Progenitor cell of endocrine pancreas (in vitro differentiated cells): ENCODE measurements around the gene GALNT2. TPM values are rescaled to one million over a fixed set of nuclear protein-coding genes. Genes with fewer than 3 reads are reported as not detected.

Source experiments
- DNase-seq: peaks from one replicate; pipeline ENCODE4 v3.0.0; 2021; ENCODE audit warnings: low spot score; ENCODE audit not compliant: unreplicated experiment
- H3K27ac Mint-ChIP-seq: 2 replicates; pipeline ENCODE4 v1.8.0; 2021; ENCODE audit warnings: mild to moderate bottlenecking, moderate library complexity, mixed read lengths
- H3K27me3 Mint-ChIP-seq: 2 replicates; pipeline ENCODE4 v1.8.0; 2021; ENCODE audit warnings: mixed read lengths
- H3K36me3 Mint-ChIP-seq: 2 replicates; pipeline ENCODE4 v1.8.0; 2022; ENCODE audit warnings: mixed read lengths; ENCODE audit not compliant: insufficient read depth
- H3K4me1 Mint-ChIP-seq: 2 replicates; pipeline ENCODE4 v1.8.0; 2021; ENCODE audit warnings: low read depth, mixed read lengths
- H3K4me3 Mint-ChIP-seq: 2 replicates; pipeline ENCODE4 v1.8.0; 2021; ENCODE audit warnings: low read depth, mild to moderate bottlenecking, moderate library complexity, mixed read lengths
- H3K9me3 Mint-ChIP-seq: 2 replicates; pipeline ENCODE4 v1.8.0; 2021; ENCODE audit warnings: low read depth, mixed read lengths
- total RNA-seq: library from RNA; stranded (reverse); gene quantifications from 2 replicates; pipeline ENCODE4 v1.2.1, GENCODE V29; 2021
- TF ChIP-seq, protein P1 (sequence below): fragments of 200-600 bp; sonication (generic); IDR thresholded peaks from one replicate; pipeline ENCODE4 v1.5.0; 2021; ENCODE audit warnings: antibody characterized with exemption, mild to moderate bottlenecking; ENCODE audit not compliant: unreplicated experiment

Gene GALNT2
- total RNA-seq, 1 donor from 2014 or later = 95.2 TPM

DNA sequence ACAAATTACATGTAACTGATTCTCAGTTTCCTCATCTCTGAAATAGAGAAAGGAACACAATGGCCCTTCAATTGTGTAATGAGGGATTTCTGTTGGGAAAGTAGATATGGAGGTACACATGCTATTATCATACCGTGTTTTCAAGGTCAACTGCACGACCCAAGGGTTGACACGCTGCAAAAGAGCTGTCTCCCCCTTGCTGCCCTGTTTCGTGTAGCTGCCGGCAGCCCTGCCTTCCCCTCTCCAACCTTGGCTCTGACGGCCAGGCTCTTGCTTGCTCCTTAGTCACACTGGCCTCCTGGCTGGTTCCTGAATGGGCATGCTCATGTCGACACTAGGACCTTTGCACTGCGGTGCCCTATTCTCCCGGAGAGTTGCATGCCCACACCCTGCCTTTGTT lies 134.4 kb downstream of the GALNT2 start:
- TF ChIP-seq, protein P1, sequence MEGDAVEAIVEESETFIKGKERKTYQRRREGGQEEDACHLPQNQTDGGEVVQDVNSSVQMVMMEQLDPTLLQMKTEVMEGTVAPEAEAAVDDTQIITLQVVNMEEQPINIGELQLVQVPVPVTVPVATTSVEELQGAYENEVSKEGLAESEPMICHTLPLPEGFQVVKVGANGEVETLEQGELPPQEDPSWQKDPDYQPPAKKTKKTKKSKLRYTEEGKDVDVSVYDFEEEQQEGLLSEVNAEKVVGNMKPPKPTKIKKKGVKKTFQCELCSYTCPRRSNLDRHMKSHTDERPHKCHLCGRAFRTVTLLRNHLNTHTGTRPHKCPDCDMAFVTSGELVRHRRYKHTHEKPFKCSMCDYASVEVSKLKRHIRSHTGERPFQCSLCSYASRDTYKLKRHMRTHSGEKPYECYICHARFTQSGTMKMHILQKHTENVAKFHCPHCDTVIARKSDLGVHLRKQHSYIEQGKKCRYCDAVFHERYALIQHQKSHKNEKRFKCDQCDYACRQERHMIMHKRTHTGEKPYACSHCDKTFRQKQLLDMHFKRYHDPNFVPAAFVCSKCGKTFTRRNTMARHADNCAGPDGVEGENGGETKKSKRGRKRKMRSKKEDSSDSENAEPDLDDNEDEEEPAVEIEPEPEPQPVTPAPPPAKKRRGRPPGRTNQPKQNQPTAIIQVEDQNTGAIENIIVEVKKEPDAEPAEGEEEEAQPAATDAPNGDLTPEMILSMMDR = no peak
- Mint-ChIP-seq H3K9me3 (no peaks in the 10 kb centered on the region), H3K27me3 (no peaks in the 10 kb centered on the region), H3K27ac (no peak overlapping the region), H3K4me1 (peaks cover 33% of the 10 kb centered on the region), H3K36me3 (peaks cover 7% of the 10 kb centered on the region), H3K4me3 (no peak overlapping the region)
- no peak for DNase-seq

DNA sequence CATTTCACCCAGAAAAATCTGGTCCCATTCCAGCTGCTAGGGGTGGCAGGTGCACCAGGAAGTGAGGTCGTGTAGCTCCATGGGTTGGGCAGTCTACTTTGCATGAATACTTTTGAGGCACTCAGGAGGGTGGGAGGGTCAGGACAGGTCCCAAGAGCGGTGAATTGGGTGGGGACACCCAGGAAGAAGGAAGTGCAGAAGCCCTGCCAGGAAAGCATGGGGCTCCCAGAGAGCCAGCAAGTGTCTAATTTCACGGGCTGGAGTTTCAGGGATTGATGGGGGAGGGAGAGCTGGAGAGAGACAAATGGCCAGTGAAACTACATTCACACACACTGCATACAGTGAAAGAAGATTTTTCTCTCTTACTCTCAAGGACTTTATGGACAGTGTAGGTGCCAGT lies 137.8 kb downstream of the GALNT2 start:
- H3K4me3 Mint-ChIP-seq = no peak overlapping the region
- H3K36me3 Mint-ChIP-seq = peaks cover 13% of the 10 kb centered on the region
- H3K4me1 Mint-ChIP-seq = peaks cover 39% of the 10 kb centered on the region
- no peaks in the 10 kb centered on the region for H3K9me3 Mint-ChIP-seq
- TF ChIP-seq, protein P1 = no peak
- H3K27me3 Mint-ChIP-seq = no peaks in the 10 kb centered on the region
- H3K27ac Mint-ChIP-seq = peak overlapping the region; percentile 59
- no peak for DNase-seq

DNA sequence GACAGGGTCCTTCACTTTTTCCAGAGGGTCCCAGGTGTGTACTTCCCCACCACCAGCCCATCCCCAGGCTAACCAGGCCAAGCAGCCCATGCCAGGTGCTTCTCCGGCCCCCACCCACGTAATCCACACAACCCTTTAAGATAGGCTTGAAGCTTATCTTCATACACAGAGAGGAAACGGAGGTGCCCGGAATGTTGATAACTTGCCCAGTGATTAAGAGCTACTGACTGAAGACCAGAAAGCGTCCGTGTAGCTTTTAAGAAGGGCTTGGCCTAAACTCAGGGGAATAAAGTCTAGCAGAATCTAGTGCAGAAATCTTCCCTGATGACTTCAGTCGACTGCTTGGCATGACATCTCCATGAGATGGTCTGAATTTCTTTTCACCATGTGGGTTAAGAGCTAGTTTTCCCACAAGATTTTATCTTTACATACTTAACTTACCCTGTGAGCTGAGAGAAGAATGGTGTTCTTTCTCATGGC lies 138.7 kb downstream of the GALNT2 start:
- Mint-ChIP-seq H3K36me3 (peaks cover 13% of the 10 kb centered on the region), H3K27ac (peak overlapping the region; percentile 85), H3K27me3 (no peaks in the 10 kb centered on the region), H3K4me1 (peaks cover 46% of the 10 kb centered on the region), H3K4me3 (no peak overlapping the region), H3K9me3 (no peaks in the 10 kb centered on the region)
- TF ChIP-seq, protein P1 = no peak
- DNase-seq = no peak

DNA sequence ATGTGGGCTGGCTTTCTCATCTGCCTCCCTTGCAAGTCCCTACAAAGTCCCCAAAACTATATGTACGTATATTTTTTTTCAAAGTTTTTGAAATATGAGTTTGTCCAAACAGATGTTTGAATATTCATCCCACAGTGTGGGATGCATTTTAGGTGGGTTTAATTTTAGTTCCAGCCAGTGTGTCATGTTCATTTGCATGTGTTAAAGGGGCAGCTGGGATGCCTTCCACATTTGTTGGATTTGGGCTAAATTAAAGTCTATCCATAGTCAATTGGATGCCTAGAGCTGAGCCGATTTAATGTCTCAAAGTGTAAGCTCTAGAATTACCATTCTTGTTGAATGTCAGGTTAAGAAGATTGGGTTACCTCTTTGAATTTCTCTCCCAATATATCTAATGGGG lies 139.2 kb downstream of the GALNT2 start:
- no peaks in the 10 kb centered on the region for H3K9me3 Mint-ChIP-seq
- H3K36me3 Mint-ChIP-seq = peaks cover 13% of the 10 kb centered on the region
- no peak overlapping the region for H3K4me3 Mint-ChIP-seq
- peaks cover 50% of the 10 kb centered on the region for H3K4me1 Mint-ChIP-seq
- TF ChIP-seq, protein P1 = no peak
- H3K27me3 Mint-ChIP-seq = no peaks in the 10 kb centered on the region
- no peak for DNase-seq
- H3K27ac Mint-ChIP-seq = no peak overlapping the region

DNA sequence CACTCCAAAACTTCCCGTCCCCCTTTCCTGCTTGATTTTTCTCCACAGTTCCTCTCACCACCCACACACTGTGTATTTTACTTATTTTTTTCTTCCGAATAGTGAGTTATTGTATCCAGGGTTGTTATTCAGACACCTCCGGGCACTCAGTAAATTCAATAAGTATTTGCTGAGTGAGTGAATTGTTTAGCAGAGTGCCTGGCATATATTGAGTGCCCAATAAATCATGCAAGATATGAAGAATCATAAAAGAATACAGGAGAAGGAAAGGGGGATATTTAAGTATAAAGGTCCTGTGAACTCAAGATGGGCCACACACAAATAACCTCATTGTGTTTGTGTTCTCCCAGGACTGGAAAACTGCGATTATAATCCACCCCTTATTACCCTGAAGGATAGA lies 139.9 kb downstream of the GALNT2 start:
- Mint-ChIP-seq H3K27ac (peak overlapping the region; percentile 14), H3K9me3 (no peaks in the 10 kb centered on the region), H3K27me3 (no peaks in the 10 kb centered on the region), H3K4me1 (peaks cover 53% of the 10 kb centered on the region), H3K4me3 (no peak overlapping the region), H3K36me3 (peaks cover 13% of the 10 kb centered on the region)
- TF ChIP-seq, protein P1 = no peak
- no peak for DNase-seq
